GM19035 (cell line): Measurements from ENCODE around the gene PIP4K2C.
"Not testable (repeated sequence)": the region's sequence is repeated elsewhere in the genome, so short reads cannot be mapped to it uniquely, and the experiment has no call there.

Experiments used
- ATAC-seq: cut with Tn5 transposase; IDR thresholded peaks from one replicate; pipeline ENCODE4 v1.9.1; 2021; ENCODE audit not compliant: unreplicated experiment

The PIP4K2C gene

GRCh38 chr12:57609101-57609780, 18.2 kb downstream of the PIP4K2C start:
- ATAC-seq, result no peak

GRCh38 chr12:57609781-57610553, 19.0 kb downstream of the PIP4K2C start:
- no peak for ATAC-seq

- ATAC-seq, result no peak
Observed at GRCh38 chr12:57610554-57611107, 19.6 kb downstream of the PIP4K2C start.

GRCh38 chr12:57611108-57611826, 20.3 kb downstream of the PIP4K2C start, which contains the start of gene ARHGEF25:
TSS of gene ARHGEF25 (plus strand) at chr12:57611435. CDS start at chr12:57611895, 460 bp downstream.
- peak; percentile 57 for ATAC-seq

GRCh38 chr12:57611827-57612710, 21.1 kb downstream of the PIP4K2C start:
- no peak for ATAC-seq

GRCh38 chr12:57612711-57613426, 21.9 kb downstream of the PIP4K2C start:
- ATAC-seq, result no peak

GRCh38 chr12:57613427-57614109, 22.6 kb downstream of the PIP4K2C start:
- no peak for ATAC-seq

GRCh38 chr12:57614178-57614947, 23.4 kb downstream of the PIP4K2C start:
- ATAC-seq, result peak; percentile 55

- no peak for ATAC-seq
Observed at GRCh38 chr12:57614948-57615500, 24.0 kb downstream of the PIP4K2C start.

- no peak for ATAC-seq
Observed at GRCh38 chr12:57615637-57616036, 24.6 kb downstream of the PIP4K2C start.

- no peak for ATAC-seq
Observed at GRCh38 chr12:57616383-57617101, 25.6 kb downstream of the PIP4K2C start.

GRCh38 chr12:57617942-57618341, 26.9 kb downstream of the PIP4K2C start:
- no peak for ATAC-seq

- ATAC-seq, result not testable (repeated sequence)
Observed at GRCh38 chr12:57618431-57618830, 27.4 kb downstream of the PIP4K2C start.

GRCh38 chr12:57618966-57619433, 28.0 kb downstream of the PIP4K2C start:
- no peak for ATAC-seq

- ATAC-seq, result no peak
Observed at GRCh38 chr12:57619434-57620244, 28.6 kb downstream of the PIP4K2C start.

- ATAC-seq, result no peak
Observed at GRCh38 chr12:57620245-57620935, 29.4 kb downstream of the PIP4K2C start.
